ENCODE results near the gene ZNF684. TPM values are rescaled to one million over a fixed set of nuclear protein-coding genes. Genes with fewer than 3 reads are reported as not detected.
A peak's percentile ranks its signal among the peaks of the same experiment; 100 is the strongest.
"Not testable (repeated sequence)": the region's sequence is repeated elsewhere in the genome, so short reads cannot be mapped to it uniquely, and the experiment has no call there.

ZNF684 gene
- 1 to 10 TPM; 6.5 to 7.4 TPM for total RNA-seq
- long read RNA-seq, partial matches to known transcripts, result 0 of 6 reads
- long read RNA-seq, other reads (novel, unspliced or antisense), result 1 of 6 reads

- peak; percentile 90 for DNase-seq
- intact Hi-C loops (cut with DNase I), result no loop called here
- ATAC-seq, result peak; percentile 99 to 100
Observed at GRCh38 chr1:40531381-40532061, at the start of gene ZNF684. TSS of gene ZNF684 (plus strand) at chr1:40531637. CDS start at chr1:40533167, 1,530 bp downstream.

- intact Hi-C loops (cut with DNase I), result no loop called here
- ATAC-seq (no peak), DNase-seq (no peak)
Observed at GRCh38 chr1:40495315-40495903, 36.0 kb upstream of the ZNF684 start.

- intact Hi-C loops (cut with DNase I); ATAC-seq: not testable (repeated sequence)
Observed at GRCh38 chr1:40502651-40503050, 28.8 kb upstream of the ZNF684 start.

GRCh38 chr1:40507973-40508372, 23.5 kb upstream of the ZNF684 start:
- ATAC-seq (no peak), DNase-seq (no peak)
- intact Hi-C loops (cut with DNase I), result no loop called here

More at GRCh38 chr1:40502651-40503050, 28.8 kb upstream of the ZNF684 start:
- DNase-seq, result not testable (repeated sequence)

GRCh38 chr1:40508375-40509341, 22.8 kb upstream of the ZNF684 start, which contains the start of gene EXO5:
TSS of gene EXO5 (plus strand) at chr1:40508767. CDS start at chr1:40514545, 5,778 bp downstream.
- intact Hi-C loops (cut with DNase I), result no loop called here
- ATAC-seq, result peak; percentile 99 to 100

GRCh38 chr1:40519517-40519916, 11.9 kb upstream of the ZNF684 start:
- intact Hi-C loops (cut with DNase I), result no loop called here
- DNase-seq (no peak), ATAC-seq (no peak)

More at GRCh38 chr1:40508375-40509341, 22.8 kb upstream of the ZNF684 start, which contains the start of gene EXO5:
- peak; percentile 85 for DNase-seq

GRCh38 chr1:40530735-40531380, 579 bp upstream of the ZNF684 start:
- intact Hi-C loops (cut with DNase I), result no loop called here
- ATAC-seq, result peak; percentile 20 to 21
- DNase-seq, result no peak

- DNase-seq (no peak), ATAC-seq (no peak)
- intact Hi-C loops (cut with DNase I), result no loop called here
Observed at GRCh38 chr1:40532062-40532389, 589 bp downstream of the ZNF684 start.

- intact Hi-C loops (cut with DNase I), result no loop called here
- DNase-seq, result no peak
Observed at GRCh38 chr1:40532844-40533424, 1.5 kb downstream of the ZNF684 start.

GRCh38 chr1:40534589-40534988, 3.2 kb downstream of the ZNF684 start:
- ATAC-seq, result no peak
- intact Hi-C loops (cut with DNase I), result no loop called here

More at GRCh38 chr1:40532844-40533424, 1.5 kb downstream of the ZNF684 start:
- peak in 1 of 2 donors; percentile 12 for ATAC-seq

GRCh38 chr1:40535732-40536131, 4.3 kb downstream of the ZNF684 start:
- intact Hi-C loops (cut with DNase I), result no loop called here
- no peak for ATAC-seq
- no peak for DNase-seq

More at GRCh38 chr1:40534589-40534988, 3.2 kb downstream of the ZNF684 start:
- no peak for DNase-seq

GRCh38 chr1:40539338-40539737, 7.9 kb downstream of the ZNF684 start:
- ATAC-seq, result no peak
- no peak for DNase-seq
- intact Hi-C loops (cut with DNase I), result no loop called here

GRCh38 chr1:40546957-40547356, 15.5 kb downstream of the ZNF684 start:
- intact Hi-C loops (cut with DNase I), result no loop called here
- no peak for ATAC-seq

GRCh38 chr1:40553017-40553416, 21.6 kb downstream of the ZNF684 start:
- no peak for ATAC-seq
- DNase-seq, result no peak
- intact Hi-C loops (cut with DNase I), result no loop called here

More at GRCh38 chr1:40546957-40547356, 15.5 kb downstream of the ZNF684 start:
- DNase-seq, result no peak

- DNase-seq; ATAC-seq; intact Hi-C loops (cut with DNase I): not testable (repeated sequence)
Observed at GRCh38 chr1:40554807-40555206, 23.4 kb downstream of the ZNF684 start.

- intact Hi-C loops (cut with DNase I), result no loop called here
- no peak for ATAC-seq
Observed at GRCh38 chr1:40556121-40556520, 24.7 kb downstream of the ZNF684 start.

GRCh38 chr1:40558241-40558640, 26.8 kb downstream of the ZNF684 start:
- intact Hi-C loops (cut with DNase I); ATAC-seq: not testable (repeated sequence)

More at GRCh38 chr1:40556121-40556520, 24.7 kb downstream of the ZNF684 start:
- no peak for DNase-seq

GRCh38 chr1:40562185-40562584, 30.7 kb downstream of the ZNF684 start:
- intact Hi-C loops (cut with DNase I), result no loop called here
- ATAC-seq (no peak), DNase-seq (no peak)

More at GRCh38 chr1:40558241-40558640, 26.8 kb downstream of the ZNF684 start:
- not testable (repeated sequence) for DNase-seq
